NCI-H82 treated with DMSO at 0.1 percent for 48 hours (cell line): ENCODE measurements around the gene RHOV.

Experiments
- DNase-seq: peaks from one replicate; lab custom pipeline; 2025; ENCODE audit not compliant: unreplicated experiment; lab: John Stamatoyannopoulos, UW

The RHOV gene

GRCh38 chr15:40846841-40847222 is 27.2 kb downstream of the RHOV start:
- DNase-seq: no peak

- no peak for DNase-seq
These were observed 28.3 kb downstream of the RHOV start for GRCh38 chr15:40845511-40846284.

GRCh38 chr15:40845036-40845435 is 29.0 kb downstream of the RHOV start:
- no peak for DNase-seq

- DNase-seq: no peak
These were observed 29.4 kb downstream of the RHOV start for GRCh38 chr15:40844696-40845030.

- no peak for DNase-seq
These were observed 29.9 kb downstream of the RHOV start, which contains the start of gene SPINT1 for GRCh38 chr15:40843885-40844695. TSS of gene SPINT1 (plus strand) at chr15:40844048. CDS start at chr15:40844555, 507 bp downstream.

- no peak for DNase-seq
These were observed 30.7 kb downstream of the RHOV start for GRCh38 chr15:40843261-40843884.

GRCh38 chr15:40841741-40842140 is 32.3 kb downstream of the RHOV start:
- no peak for DNase-seq

- DNase-seq: no peak
These were observed 35.3 kb downstream of the RHOV start for GRCh38 chr15:40838756-40839155.

GRCh38 chr15:40836020-40836419 is 38.0 kb downstream of the RHOV start:
- DNase-seq: no peak

GRCh38 chr15:40832903-40833302 is 41.1 kb downstream of the RHOV start:
- DNase-seq: no peak

GRCh38 chr15:40831861-40832260 is 42.2 kb downstream of the RHOV start:
- no peak for DNase-seq

- DNase-seq: no peak
These were observed 43.1 kb downstream of the RHOV start for GRCh38 chr15:40830884-40831283.

- no peak for DNase-seq
These were observed 44.9 kb downstream of the RHOV start for GRCh38 chr15:40829115-40829514.

GRCh38 chr15:40828447-40829036 is 45.5 kb downstream of the RHOV start, which contains the start of gene PPP1R14D:
TSS of gene PPP1R14D (minus strand) at chr15:40828708. CDS start at chr15:40828641, 67 bp downstream.
- no peak for DNase-seq

GRCh38 chr15:40826423-40827075 is 47.5 kb downstream of the RHOV start:
- no peak for DNase-seq

- DNase-seq: no peak
These were observed 48.2 kb downstream of the RHOV start for GRCh38 chr15:40825661-40826422.

- DNase-seq: no peak
These were observed 50.3 kb downstream of the RHOV start for GRCh38 chr15:40823572-40824343.
